ENCODE measurements around the gene NUP88. TPM values are rescaled to one million over a fixed set of nuclear protein-coding genes. Genes with fewer than 3 reads are reported as not detected.

Gene NUP88
- total and polyA plus RNA-seq, 10 of the 15 experiments (the other 5 are each of a cell fraction or from before 2014, with no cell fraction given): 110 to 244 (median 188) TPM

- TF ChIP-seq STAT1 (conservative IDR thresholded peaks at IDR 0.05): no peak
- TF ChIP-seq SREBF1 (IDR thresholded peaks at IDR 0.05; ENCODE audit: low read length): 0 out of 2 replicates have a peak, but pooled peaks have one; percentile 7
- TF ChIP-seq TARDBP (IDR thresholded peaks at IDR 0.05; ENCODE audit: borderline replicate concordance): no peak
- no peak for TF ChIP-seq PBX3 (IDR thresholded peaks at IDR 0.05; ENCODE audit: insufficient replicate concordance, low read depth, low read length)
- no peak for TF ChIP-seq SPI1 (IDR thresholded peaks at IDR 0.05; ENCODE audit: borderline replicate concordance, insufficient read depth, low read depth, low read length)
- TF ChIP-seq NR2F1 (conservative IDR thresholded peaks at IDR 0.05): no peak
- no peak for TF ChIP-seq IRF4 (IDR thresholded peaks at IDR 0.05; ENCODE audit: low read depth, low read length)
- no peak for TF ChIP-seq KAT2A (conservative IDR thresholded peaks at IDR 0.05; ENCODE audit: control insufficient read depth, low read depth, low read length)
- peak; percentile 94 for TF ChIP-seq SIN3A (IDR thresholded peaks at IDR 0.05; ENCODE audit: low read depth, low read length)
- peak; percentile 85 for TF ChIP-seq MYC (IDR thresholded peaks at IDR 0.05; ENCODE audit: insufficient read depth, insufficient read length, insufficient replicate concordance, low read length, severe bottlenecking)
- peak; percentile 65; the same call in 1 of the 2 replicates for TF ChIP-seq NBN (IDR thresholded peaks at IDR 0.05)
- TF ChIP-seq CUX1 (IDR thresholded peaks at IDR 0.05; ENCODE audit: insufficient replicate concordance, low read depth, low read length): no peak
- no peak for TF ChIP-seq BCL3 (IDR thresholded peaks at IDR 0.05; ENCODE audit: borderline replicate concordance, insufficient read depth, low read depth, low read length, poor library complexity, severe bottlenecking)
- TF ChIP-seq ZNF217 (IDR thresholded peaks at IDR 0.05): no peak
- TF ChIP-seq NFYA (IDR thresholded peaks at IDR 0.05; ENCODE audit: borderline replicate concordance, low read depth, low read length): no peak
- TF ChIP-seq ZNF592 (IDR thresholded peaks at IDR 0.05): peak; percentile 96
- no peak for TF ChIP-seq BMI1 (IDR thresholded peaks at IDR 0.05; ENCODE audit: borderline replicate concordance)
- no peak for TF ChIP-seq HDAC2 (IDR thresholded peaks at IDR 0.05)
Observed at GRCh38 chr17:5419959-5420653, 644 bp upstream of the NUP88 start, which contains the start of gene RPAIN (continued).

Data from GM12878 (cell line).